Measurements from ENCODE around the gene KSR1.

DNA sequence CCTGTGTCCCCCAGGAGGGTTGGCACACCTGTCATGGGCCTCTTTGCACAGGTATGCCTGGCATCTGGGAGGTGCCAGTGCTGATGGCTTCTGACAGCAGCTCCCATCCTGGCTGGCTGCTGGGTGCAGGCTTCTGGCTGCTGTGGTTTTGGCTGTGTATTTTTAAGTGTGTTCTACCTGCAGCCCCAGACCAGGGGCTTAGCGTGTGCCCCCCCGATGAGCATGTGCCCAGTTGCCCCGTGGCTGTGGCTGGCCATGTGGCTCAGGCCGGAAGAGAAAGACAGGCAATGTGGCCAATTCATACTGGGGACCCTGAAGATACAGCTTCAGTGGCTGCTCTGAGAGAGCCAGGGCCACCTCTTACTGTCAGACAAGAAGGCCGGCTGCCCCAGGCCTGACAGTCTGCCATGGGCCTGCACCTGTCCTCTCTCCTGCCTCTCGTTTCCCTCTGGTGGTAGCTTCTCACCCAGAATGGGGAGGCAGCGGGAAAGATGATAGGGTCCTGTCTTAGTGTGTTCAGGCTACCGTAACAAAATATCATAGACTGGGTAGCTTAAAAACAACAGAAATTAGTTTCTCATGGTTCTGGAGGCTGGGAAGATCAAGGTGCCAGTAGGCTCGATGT, 137.1 kb downstream of the KSR1 start:
- TF ChIP-seq, protein P1, sequence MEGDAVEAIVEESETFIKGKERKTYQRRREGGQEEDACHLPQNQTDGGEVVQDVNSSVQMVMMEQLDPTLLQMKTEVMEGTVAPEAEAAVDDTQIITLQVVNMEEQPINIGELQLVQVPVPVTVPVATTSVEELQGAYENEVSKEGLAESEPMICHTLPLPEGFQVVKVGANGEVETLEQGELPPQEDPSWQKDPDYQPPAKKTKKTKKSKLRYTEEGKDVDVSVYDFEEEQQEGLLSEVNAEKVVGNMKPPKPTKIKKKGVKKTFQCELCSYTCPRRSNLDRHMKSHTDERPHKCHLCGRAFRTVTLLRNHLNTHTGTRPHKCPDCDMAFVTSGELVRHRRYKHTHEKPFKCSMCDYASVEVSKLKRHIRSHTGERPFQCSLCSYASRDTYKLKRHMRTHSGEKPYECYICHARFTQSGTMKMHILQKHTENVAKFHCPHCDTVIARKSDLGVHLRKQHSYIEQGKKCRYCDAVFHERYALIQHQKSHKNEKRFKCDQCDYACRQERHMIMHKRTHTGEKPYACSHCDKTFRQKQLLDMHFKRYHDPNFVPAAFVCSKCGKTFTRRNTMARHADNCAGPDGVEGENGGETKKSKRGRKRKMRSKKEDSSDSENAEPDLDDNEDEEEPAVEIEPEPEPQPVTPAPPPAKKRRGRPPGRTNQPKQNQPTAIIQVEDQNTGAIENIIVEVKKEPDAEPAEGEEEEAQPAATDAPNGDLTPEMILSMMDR (conservative IDR thresholded peaks at IDR 0.05 in 1 of 2, IDR thresholded peaks at IDR 0.05 in 1 of 2; ENCODE audit: low read depth in 1 of 2, low read length in 2 of 2), result no peak
- TF ChIP-seq EZH2 (IDR thresholded peaks at IDR 0.05; ENCODE audit: low read length, missing control alignments), result no peak
